ENCODE results near the gene SAMD4B.
"Not testable (repeated sequence)": the region's sequence is repeated elsewhere in the genome, so short reads cannot be mapped to it uniquely, and the experiment has no call there.

The SAMD4B gene

DNA sequence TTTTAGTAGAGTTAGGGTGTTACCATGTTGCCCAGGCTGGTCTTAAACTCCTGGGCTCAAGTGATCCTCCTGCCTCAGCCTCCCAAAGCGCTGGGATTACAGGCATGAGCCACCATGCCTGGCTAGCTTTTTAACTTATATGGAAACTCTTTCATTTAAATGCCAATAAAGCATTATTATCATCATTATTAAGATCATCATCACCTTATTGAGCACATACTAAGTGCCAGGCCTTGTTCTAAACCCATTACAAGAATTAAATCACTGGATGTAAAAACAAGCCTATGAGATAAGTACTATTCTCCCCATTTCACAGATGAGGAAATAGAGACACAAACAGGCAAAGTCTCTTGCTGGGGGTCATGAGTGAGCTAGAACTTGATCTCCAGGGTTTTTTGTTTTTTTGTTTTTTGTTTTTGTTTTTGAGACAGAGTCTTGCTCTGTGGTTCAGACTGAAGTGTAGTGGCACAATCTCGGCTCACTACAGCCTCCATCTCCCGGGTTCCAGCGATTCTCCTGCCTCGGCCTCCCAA lies 7.7 kb upstream of the SAMD4B start:
- DNase-seq (ENCODE audit: low spot score): no peak

DNA sequence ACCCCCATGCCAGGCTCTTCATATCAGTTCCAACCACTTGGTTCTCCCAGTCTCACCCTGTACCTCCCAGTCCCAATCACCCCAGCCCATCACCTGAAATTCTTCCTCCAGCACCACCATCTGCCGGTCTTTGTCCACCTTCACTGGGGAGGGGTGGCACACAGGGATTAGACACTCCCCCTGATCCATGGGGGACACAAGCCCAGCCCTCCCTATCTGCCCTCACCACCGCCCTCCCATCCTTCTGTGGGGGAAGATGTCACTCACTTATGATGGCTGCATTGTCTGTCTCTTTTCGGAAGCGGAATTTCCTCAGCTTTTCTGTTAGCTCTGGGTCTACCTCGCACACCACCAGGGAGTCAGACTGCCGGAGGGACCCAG lies 7.1 kb upstream of the SAMD4B start:
- no peak for DNase-seq (ENCODE audit: low spot score)

DNA sequence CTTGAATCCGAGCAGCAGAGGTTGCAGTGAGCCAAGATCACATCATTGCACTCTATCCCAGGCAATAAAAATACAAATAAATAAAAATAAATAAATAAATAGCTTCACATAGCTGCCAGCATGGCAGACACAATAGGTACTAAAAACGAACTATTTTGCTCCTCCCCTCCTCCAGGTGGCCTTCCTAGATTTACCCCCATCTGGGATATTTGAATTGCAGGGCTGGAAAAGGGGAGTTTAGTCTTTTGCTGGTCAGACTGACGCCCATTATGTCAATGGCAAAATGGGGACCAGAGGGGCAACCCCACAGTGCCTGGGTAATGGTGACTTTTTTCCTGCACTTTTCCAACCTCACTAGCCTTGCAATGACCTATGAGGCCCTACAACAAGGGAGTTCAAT lies 5.7 kb upstream of the SAMD4B start:
- DNase-seq (ENCODE audit: low spot score): no peak

DNA sequence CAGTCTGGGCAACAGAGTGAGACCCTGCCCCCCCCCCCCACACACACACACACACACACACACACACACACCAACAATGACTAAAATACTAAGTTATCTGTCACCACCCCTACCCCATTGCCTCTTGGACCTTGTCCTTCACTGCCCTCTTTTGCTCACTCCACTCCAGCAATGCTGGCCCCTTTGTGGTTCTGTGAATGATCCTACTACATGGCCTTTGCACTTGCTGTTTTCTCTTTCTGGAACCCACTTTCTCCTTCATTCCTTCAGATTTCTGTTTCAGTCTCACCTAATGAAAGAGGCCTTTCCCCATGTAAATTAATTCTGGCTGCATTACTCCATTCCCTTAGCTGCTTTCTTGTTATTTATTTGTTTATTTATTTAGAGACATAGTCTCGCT lies 2.5 kb upstream of the SAMD4B start:
- DNase-seq (ENCODE audit: low spot score): no peak

DNA sequence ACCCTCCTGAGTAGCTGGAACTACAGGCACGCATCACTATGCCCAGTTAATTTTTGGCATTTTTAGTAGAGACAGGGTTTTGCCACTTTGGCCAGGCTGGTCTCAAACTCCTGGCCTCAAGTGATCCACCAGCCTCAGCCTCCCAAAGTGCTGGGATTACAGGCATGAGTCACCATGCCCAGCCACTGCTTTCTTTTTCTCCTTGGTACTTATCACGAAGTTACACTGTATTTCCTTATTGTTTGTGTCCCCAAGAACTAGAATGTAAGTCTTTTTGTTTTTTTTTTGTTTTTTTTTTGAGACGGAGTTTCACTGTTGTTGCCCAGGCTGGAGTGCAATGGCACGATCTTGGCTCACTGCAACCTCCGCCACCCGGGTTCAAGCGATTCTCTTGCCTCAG lies 2.1 kb upstream of the SAMD4B start:
- not testable (repeated sequence) for DNase-seq (ENCODE audit: low spot score)

DNA sequence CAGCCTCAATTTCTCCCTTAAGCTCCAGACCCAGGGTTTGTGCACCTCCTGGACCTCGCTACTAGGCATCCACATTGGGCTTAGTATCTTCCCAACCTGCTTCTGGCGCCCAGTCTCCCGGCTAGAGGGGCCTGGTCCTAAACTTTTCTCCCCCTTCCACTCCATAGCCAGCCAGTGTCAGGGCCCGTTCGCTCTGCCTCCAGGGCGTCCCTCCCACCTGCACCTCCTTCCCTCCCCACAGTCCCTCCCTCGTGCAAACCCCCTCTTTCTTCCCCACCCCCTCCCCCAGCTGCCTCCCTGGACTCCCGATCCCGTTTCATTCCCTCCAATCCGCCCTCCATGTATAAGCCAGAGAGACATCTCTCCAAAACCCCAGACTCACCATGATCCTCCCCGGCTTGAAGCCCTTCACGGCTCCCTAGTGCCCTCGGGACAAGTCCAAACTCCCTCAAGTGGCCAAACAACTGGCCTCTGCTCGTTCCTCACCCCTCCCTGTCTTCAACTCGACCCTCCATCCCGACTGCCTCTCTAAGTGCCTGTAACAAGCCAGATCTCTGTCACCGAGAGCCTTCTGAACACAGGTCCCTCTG lies 997 bp upstream of the SAMD4B start:
- no peak for DNase-seq (ENCODE audit: low spot score)

DNA sequence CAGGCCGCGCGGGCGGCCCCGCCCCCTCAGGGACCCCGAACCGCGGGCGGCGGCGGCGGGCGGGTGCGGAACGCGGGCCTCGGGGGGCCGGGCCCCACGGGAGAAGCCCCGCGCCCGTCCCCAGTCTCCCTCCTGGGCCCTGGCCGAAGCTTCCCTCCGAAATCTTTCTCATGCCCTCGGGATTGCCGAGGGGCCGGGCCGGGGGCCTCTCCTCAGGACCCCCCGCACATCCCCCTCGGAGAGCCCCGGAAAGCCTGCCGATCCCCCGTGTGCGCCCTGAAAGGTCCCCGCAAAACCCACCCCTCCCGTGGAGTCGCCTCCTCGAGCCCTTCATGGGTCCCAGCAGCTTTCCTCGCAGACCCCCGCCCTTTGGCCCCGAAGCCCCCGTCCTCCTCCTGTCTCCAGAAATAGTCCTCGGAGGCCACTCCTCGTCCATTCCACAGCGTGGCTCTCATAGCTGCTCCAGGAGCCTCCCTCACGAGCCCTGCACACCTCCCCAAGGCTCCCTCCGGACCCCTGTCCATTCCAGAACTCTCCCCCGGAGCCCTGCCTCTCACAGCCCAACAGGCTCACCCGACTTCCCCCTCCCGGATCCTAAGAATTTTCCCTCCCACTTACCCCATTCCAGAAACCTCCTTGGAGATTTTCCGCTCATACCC lies 555 bp downstream of the SAMD4B start:
- no peak for DNase-seq (ENCODE audit: low spot score)

DNA sequence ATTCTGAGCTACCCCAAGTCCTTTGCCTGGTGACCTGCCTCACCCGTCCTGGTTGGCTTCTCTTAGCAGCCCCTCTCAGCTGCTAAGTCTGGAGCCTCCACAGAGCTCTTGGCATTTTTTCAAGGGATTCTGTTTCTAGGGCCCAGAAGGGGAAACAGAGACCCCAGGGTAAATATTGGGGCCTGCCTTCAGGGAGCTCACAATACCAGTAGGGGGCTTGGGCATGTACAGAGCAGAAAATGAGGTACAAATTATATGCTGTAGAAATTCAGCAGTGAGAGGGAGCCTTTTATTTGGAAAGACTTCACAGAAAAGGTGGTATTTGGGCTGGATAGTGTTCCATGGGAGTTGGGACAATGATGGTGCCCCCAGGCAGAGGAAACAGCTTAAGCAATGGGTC lies 3.7 kb downstream of the SAMD4B start:
- DNase-seq (ENCODE audit: low spot score): no peak

DNA sequence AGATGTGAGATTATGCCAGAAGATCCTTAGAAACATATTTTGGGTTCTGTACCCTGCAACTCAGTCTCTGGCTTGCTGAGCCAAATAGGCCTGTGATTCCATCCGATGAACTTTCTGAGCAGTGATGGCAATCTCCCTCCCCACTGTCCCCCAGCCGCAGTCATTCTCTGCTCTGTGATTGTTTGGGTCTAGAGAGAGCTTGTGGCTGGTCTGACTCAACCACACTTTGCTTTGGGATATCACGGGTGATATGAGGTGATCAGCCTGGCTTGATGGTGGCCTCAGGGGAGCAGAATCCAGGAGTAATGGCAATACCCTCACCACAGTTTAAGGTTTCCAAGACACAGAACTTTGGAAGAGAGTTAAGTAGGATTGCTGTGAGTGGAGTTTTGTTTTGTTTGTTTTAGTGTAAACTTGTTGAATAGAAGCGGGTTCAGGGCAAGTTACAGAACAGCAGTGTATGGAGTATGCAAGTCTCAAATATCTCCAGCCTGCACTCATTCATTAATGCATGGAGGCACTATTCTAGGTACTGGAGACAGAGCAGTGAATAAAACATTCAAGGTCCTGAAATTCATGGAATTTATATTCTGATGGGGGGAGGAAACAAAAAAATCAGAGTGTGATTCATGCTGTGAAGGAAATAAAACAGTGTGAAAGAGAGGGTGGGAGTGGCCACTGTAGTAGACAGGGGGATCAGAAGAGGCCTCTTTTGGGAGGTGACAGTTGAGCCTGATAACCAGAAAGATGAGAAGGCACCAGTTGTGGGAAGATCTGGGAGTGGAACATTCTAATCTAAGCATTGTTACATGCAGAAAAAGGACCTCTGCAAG lies 5.3 kb downstream of the SAMD4B start:
- DNase-seq (ENCODE audit: low spot score): no peak

DNA sequence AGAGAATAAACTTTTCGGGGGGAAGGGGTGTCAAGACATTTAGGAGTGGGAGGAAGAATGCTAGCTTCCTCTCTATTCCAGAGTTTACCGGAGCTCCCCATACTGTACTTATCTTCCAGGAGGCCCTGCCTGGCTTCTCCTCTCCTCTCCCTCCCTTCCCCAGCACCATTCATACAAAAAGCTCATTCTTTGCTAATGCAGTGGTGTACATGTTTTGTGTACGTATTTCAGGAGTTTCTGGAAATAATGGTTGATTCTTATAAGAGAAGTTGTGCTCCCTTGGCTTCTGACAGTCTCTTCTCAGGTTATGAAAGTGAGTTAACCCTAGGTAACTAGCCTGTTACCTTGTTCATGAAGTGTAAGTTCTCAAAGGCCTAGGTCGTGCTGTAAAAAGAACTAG lies 7.1 kb downstream of the SAMD4B start:
- no peak for DNase-seq (ENCODE audit: low spot score)

DNA sequence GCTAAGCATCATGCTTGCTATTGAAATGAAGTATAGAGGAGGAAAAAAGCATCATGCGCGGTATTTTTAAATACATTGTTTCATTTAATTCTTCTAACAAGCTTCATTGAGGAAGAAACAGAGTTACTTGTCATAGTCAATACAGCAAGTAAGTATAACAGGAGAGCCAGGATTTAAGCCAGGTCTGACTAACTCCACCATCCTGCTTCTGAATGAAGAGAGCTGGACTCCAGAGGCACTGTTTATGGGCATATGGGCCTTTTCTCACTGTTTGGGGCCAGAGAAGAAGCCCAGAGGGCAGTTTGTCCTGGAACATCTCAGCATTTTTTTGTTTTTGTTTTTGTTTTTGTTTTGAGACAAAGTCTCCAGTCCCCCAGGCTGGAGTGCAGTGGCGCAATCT lies 7.9 kb downstream of the SAMD4B start:
- DNase-seq (ENCODE audit: low spot score): no peak

DNA sequence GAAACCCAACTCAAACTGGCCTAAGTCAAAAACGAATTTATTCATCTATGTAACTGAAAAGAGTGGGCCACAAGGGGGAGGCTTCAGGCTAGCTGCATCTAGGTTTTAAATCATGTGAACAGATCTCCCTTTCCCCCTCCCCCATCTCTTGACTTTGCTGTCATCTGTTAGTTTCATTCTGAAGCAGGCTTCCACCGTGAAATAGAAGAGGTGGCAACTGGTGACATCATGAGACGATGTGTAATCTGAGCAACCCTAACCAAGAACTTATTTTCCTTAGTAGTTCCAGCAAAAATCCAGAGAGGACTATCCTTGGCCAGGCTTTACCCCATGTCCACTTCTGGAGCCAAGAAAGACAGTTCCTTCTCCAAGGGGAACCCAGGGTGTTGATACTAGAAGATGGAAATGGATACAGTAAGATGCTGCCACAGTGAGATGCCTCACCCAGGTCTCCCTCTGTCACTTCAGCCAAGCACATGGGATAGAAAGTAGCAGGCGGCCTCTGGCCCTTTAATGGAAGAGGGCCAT lies 9.4 kb downstream of the SAMD4B start:
- no peak for DNase-seq (ENCODE audit: low spot score)

DNA sequence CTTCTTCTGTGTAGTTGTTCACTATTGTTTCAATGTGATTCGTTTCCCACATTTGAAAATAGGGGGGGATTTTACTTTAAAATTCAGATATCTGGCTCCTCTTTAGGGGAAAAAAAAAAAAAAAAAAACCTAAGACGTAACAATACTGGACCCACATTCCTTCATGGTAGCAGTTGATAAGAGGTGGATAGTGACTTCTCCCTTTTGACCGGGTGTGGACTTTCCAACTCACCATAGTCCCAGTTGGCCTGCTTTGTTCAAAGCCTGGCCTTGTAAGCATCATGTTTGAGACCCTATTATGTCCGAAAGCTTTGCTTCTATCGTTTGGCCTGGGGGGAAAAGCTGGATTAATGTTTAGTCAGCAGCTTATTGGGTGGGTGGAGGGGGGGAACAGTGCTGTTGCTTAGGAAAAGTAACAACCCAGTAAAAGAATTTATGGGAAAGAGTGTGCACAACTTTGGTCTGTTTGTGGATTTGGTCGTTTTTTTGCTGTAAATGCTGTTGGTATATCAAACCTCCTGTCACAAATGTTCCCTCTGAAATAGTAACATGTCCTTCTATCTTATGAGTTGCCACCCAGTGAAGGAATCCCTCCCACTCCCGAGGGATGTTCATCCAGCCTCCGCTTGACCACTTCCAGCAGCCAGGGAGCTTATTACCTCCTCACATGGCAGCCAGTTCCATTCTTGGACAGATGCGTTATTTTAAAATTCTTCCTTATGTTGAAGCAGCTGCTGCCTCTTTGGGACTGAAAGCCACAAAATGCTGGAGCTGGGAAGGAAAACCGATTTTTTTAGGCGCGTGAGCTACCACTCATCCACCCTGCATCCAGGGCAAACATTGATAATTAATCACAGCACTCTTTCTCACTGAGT lies 10.4 kb downstream of the SAMD4B start:
- DNase-seq (ENCODE audit: low spot score): no peak

DNA sequence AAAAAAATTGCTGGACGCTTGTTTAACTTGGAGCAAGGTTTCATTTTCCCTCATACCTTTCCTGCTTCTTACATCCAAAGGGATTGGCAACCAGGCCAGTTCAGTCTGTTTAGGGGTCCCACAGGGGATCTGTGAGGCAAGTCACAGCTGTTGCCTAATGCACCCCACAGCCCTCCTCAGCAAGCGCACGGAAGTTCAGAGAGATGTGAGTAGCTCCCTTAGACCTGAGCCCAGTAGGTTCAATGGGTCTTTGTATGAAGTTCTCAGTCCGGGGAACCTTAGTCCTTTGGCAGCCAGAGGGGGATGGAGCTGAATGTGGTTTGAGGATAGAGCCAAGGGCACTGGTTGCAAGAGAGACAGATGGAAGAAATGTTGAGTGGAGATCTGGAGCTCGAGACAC lies 13.0 kb downstream of the SAMD4B start:
- DNase-seq (ENCODE audit: low spot score): no peak

DNA sequence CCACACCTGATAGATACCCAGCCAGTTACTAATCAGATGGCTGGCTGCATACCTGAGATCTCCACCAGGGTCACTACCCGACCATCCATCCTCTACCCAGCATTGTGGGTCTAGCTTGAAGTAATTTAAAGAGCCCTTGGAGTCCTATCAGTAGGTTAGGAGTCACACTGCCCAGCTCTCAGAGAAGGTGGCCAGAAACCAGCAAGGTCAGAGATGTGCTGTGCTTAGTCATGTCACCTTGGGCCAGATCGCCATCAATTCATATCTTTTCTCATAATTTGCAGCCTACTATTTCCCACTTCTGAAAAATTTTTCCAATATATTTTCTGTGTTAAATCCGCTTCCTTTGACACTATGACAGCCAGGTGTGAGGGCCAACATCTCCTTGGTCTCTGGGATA lies 13.9 kb downstream of the SAMD4B start:
- no peak for DNase-seq (ENCODE audit: low spot score)

DNA sequence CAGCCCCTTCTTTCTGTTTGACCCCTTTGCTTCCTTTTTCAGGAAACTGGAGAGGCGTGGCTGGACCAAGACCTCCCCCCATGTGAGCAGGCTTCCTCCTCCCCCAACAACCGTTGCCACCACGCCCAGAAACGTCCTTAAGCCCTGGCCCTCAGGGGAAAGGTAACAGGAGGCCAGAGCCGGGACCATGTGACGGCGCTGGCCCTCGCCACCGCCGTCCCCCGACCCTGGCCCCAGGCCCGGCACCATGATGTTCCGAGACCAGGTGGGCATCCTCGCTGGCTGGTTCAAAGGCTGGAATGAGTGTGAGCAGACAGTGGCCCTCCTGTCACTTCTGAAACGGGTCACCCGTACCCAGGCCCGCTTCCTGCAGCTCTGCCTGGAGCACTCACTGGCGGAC lies 14.4 kb downstream of the SAMD4B start:
- no peak for DNase-seq (ENCODE audit: low spot score)

DNA sequence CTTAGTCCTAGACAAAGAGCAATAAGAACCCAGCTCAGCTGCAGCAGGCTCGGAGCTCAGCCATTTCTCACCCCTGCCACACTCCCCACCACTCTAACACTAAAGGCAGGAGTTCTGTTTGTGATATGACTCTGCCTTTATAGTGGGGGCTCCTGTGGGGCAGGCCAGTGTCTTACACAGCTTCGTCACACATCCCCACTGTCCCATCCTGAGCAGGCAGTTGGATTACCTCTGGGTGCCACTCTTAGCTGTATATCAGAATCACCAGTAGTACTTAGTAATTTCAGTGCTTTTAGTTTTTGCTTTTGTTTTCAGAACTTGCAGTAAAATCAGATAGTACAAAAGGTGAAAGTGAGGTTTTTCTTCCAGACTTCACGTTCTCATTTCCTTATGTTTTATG lies 16.8 kb downstream of the SAMD4B start:
- DNase-seq (ENCODE audit: low spot score): no peak

DNA sequence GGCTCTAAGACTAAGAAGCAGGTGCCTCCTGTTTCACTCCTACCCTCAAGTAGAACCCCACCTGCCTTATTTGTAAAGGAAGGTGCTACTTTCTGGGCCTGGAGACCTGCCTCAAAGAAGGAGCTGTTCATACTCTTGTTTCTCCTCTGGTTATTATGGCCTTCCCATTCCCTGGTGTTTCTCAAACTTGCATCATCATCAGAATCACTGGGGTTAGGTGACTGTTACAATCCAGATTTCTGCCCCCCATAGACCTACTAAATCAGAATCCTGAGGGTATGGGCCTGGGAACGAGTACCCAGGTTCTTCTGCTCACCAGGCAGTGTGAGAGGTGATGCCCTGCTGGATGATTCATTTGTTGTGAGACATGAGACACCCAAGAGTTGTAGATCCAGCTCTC lies 18.4 kb downstream of the SAMD4B start:
- no peak for DNase-seq (ENCODE audit: low spot score)

DNA sequence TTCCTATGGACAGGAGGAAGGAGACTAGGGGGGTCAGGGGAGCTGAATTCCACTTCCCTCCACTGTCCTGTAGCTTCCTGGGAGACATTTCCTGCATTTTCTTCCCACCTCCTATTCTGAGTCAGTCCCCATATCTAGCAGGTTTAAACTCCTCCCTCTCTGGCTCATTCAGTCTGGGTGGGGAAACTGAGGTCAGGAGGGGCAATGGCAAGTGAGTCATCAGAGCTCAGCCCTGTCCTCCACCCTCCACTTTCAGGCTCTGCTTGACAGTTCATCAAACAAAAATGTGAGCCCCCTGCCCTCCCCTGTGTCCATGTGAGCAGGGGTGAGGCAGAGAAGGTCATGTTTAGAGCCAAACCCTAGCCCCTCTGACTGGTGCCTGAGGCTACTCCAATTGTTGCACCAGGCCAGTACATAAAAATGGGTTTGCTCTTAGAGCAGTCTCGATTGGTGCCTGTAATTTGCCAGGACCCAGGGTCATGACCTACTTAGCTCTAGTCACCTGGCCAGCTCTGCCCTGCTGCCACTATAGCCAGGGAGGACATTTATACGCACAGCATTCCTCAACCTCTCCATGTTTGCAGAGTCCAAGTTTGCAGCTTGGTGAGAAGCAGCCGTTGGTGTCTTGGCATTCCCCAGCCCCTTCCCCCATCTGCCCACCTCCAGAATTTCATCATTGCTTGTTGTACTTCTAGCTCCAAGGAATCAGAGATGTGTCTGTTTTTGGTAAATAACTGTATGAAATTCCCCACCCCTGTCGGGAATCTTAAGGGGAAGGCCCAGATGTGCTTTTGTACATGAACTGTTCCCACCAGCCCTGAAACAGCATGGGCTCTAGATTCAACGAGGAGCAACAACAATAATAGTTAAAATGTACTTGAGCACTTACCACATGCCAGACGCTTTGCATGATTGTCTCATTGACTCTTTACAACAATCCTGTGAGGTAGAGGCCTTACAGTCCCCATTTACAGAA lies 20.7 kb downstream of the SAMD4B start:
- DNase-seq (ENCODE audit: low spot score): no peak

DNA sequence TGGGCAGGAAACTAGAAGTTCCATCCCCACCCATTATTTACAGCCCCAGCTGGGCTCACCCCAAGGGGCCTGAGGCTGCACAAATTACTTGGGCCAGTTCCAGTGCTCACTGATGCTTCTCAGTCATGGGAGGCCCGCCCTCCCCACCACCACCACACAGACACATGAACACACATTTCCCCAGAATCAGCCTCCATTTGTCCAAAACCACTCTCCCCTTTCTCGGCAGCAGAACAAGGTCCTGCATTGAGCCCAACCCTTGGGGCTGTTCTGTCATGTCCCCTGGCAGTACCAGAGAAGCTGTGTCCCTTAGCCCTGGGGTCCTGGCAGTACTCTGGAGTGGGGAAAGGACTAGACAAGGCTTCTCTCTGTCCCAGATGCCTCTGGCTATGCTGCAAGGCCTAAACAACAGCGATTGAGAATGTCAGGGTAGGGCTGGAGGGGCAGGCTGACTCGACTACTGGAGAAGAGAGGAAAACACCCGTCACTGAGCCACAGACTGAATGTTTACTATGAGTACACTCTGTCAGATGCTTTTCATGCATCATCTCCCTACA lies 21.8 kb downstream of the SAMD4B start:
- DNase-seq (ENCODE audit: low spot score): no peak
